Measurements from ENCODE around the gene SLC4A7.

The SLC4A7 gene

GRCh38 chr3:27526614-27527315, 42.6 kb upstream of the SLC4A7 start:
- Histone ChIP-seq H3K27ac (no peak overlapping the region), H3K4me3 (ENCODE audit: low read depth, low read length) (no peak overlapping the region), H3K36me3 (no peaks in the 10 kb centered on the region), H3K27me3 (ENCODE audit: insufficient read depth, low read depth, severe bottlenecking) (no peaks in the 10 kb centered on the region), H3K9me3 (ENCODE audit: severe bottlenecking) (no peaks in the 10 kb centered on the region)
- TF ChIP-seq, protein P1, sequence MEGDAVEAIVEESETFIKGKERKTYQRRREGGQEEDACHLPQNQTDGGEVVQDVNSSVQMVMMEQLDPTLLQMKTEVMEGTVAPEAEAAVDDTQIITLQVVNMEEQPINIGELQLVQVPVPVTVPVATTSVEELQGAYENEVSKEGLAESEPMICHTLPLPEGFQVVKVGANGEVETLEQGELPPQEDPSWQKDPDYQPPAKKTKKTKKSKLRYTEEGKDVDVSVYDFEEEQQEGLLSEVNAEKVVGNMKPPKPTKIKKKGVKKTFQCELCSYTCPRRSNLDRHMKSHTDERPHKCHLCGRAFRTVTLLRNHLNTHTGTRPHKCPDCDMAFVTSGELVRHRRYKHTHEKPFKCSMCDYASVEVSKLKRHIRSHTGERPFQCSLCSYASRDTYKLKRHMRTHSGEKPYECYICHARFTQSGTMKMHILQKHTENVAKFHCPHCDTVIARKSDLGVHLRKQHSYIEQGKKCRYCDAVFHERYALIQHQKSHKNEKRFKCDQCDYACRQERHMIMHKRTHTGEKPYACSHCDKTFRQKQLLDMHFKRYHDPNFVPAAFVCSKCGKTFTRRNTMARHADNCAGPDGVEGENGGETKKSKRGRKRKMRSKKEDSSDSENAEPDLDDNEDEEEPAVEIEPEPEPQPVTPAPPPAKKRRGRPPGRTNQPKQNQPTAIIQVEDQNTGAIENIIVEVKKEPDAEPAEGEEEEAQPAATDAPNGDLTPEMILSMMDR (IDR thresholded peaks at IDR 0.05; ENCODE audit: low read depth, low read length) = no peak
- DNase-seq = no peak

DNA sequence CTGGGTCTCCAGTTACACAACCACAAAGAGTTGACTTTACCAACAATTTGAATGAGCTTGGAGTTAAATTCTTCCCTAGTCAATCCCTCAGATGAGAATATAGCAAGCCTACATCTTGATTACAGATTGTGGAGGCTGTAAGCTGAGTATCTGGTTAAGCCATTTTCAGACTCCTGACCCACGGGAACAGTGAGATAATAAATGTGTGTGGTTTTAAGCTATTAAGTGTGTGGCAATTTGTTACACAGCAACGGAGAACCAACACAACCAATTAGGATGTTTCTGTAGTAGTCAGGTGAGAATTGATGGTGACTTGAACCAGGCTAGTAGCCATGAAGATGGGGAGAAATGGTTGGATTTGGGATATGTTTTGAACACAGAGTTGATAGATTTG, 37.7 kb upstream of the SLC4A7 start:
- Histone ChIP-seq H3K4me3 (ENCODE audit: low read depth, low read length) (no peak overlapping the region), H3K9me3 (ENCODE audit: severe bottlenecking) (no peaks in the 10 kb centered on the region), H3K27ac (no peak overlapping the region), H3K36me3 (no peaks in the 10 kb centered on the region), H3K27me3 (ENCODE audit: insufficient read depth, low read depth, severe bottlenecking) (no peaks in the 10 kb centered on the region)
- no peak for DNase-seq
- TF ChIP-seq, protein P1 (IDR thresholded peaks at IDR 0.05; ENCODE audit: low read depth, low read length) = no peak

- DNase-seq = no peak
- no peaks in the 10 kb centered on the region for H3K9me3 ChIP-seq (ENCODE audit: severe bottlenecking)
- TF ChIP-seq, protein P1 (IDR thresholded peaks at IDR 0.05; ENCODE audit: low read depth, low read length) = no peak
- no peaks in the 10 kb centered on the region for H3K27me3 ChIP-seq (ENCODE audit: insufficient read depth, low read depth, severe bottlenecking)
- H3K27ac ChIP-seq = no peak overlapping the region
- no peaks in the 10 kb centered on the region for H3K36me3 ChIP-seq
- no peak overlapping the region for H3K4me3 ChIP-seq (ENCODE audit: low read depth, low read length)
Observed at GRCh38 chr3:27521179-27521871, 37.1 kb upstream of the SLC4A7 start.

DNA sequence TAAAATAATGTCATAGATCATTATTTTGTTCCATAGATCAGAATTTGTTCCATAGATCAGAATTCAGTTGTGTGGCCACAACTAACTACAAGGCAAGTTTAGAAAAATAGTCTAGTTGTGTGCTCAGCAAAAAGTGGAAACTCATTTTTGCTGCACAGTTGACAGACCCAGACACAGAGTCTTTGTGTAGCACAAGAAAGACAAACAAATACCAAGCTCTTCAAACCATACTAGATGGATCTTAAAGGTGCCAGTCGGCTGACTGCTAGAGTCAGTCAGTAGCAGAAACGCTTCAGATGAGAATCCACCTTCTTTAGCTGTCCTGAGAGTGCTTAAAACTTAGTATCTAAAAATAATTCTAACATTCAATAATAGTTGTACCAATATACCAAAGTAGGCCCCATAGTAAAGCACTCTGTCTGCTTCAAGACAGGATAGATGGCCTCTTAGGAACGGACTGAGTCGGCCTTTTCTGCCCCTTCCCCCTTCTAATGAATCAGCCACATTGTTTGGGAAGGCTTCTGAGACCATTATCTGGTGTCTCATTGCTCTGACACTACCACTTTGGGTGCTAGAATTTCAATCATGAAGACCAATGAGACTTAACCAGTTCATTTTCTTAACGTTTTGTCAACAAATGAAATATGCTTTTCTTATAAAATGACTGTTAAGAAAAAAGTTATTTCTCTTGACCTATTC, 27.7 kb upstream of the SLC4A7 start:
- TF ChIP-seq, protein P1 (IDR thresholded peaks at IDR 0.05; ENCODE audit: low read depth, low read length) = no peak
- Histone ChIP-seq H3K4me3 (ENCODE audit: low read depth, low read length) (no peak overlapping the region), H3K36me3 (no peaks in the 10 kb centered on the region), H3K9me3 (ENCODE audit: severe bottlenecking) (no peaks in the 10 kb centered on the region), H3K27ac (no peak overlapping the region), H3K27me3 (ENCODE audit: insufficient read depth, low read depth, severe bottlenecking) (no peaks in the 10 kb centered on the region)
- no peak for DNase-seq

DNA sequence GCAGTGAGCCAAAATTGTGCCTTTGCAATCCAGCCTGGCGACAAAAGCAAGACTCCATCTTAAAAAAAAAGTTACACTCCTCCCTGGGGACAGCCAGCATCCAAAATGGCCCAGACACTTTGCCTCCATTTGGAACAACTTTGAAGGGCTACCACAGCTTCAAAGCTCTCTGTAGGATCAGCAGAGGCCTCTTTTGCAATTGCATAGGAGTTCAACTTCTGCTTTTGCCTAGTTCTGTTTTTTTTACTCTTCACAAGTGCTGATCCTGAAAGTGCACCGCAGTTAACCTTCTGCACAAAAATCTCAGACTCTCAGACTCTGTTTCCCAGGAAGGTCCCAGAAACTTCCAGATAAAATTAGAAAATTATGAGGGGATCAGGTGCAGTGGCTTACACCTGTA, 25.2 kb upstream of the SLC4A7 start:
- H3K9me3 ChIP-seq (ENCODE audit: severe bottlenecking) = no peaks in the 10 kb centered on the region
- no peak for DNase-seq
- no peak overlapping the region for H3K4me3 ChIP-seq (ENCODE audit: low read depth, low read length)
- TF ChIP-seq, protein P1 (IDR thresholded peaks at IDR 0.05; ENCODE audit: low read depth, low read length) = no peak
- H3K27ac ChIP-seq = no peak overlapping the region
- H3K27me3 ChIP-seq (ENCODE audit: insufficient read depth, low read depth, severe bottlenecking) = no peaks in the 10 kb centered on the region
- H3K36me3 ChIP-seq = no peaks in the 10 kb centered on the region
